DMS153 treated with DMSO at 0.1 percent for 48 hours (cell line): ENCODE results near the gene ARRDC2.

ENCODE experiments used
- DNase-seq: peaks from one replicate; lab custom pipeline; 2025; ENCODE audit not compliant: unreplicated experiment; lab: John Stamatoyannopoulos, UW

The ARRDC2 gene

DNA sequence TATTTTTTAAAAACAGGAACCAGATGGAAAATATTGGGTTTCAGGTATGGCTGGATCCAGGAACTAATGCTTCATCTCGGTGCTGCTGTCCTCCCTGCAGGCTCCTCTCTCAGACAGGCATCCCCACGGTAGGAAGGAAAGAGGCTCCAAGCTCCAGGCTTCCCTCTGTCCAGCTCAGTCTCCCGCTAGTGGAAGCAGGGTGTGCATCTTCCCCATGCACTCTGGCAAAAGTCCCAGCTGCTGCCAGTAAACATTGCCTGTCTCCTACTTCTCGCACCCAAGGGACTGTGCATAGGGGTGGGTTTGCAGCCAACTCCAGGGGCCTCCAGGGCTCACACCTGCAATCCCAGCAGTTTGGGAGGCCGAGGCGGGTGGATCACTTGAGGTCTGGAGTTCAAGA lies 49.6 kb downstream of the ARRDC2 start:
- DNase-seq: no peak

DNA sequence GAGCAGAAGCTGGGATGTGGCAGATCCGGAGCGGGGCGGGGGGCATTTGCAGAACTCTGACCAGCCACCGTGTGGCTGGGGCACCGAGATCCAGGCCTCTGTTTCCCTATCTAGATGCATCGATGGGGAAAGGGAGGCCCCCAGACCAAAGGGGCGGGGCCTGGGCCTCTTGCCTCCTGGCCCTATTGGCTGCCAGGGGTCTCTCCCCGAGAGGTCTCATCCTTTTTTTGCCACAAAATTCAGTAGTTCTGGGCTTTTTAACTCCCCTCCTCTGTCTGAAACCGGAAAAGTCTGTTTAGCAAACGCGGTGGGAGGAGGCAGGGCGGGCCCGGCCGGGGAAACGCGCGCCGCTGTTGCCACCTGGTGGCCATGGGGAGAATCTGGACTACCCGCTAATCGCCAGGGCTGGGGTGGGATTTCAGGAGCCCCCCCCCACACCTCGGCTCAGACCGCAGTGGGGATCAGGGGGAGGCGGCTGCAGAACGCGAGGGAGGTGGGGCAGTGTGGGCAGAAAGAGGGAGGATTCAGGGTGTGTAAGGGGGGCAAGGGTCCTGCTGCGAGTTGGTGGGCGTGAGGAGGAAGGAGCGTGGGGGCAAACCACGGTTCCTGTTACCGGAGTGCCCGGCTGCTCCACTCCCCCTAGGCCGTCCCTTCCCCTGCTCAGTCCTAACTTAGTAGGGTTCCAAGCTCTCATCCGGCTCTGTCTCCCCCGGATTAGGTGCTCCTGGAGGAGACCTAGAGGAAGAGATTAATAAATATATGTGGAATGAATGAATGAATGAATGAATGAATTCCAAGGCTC lies 50.4 kb downstream of the ARRDC2 start:
- DNase-seq: peak; percentile 55

DNA sequence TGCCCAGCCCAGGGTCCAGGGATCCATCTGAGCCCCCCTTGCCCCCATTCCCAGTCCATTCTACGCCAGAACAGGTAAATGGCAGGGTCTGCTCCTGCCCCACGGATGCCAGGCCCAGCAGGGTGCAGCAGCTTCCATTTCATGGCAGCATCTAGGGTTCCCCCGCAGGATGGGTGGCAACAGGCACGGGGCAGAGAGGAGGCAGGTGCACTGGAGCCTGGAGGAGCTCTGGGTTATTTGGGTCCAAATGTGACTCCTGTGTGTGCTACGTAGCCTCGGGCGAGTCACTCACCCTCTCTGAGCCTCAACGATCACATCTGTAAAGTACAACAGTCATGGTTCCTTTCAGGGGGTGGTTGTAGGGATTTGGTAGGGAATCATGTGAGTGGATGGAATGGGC lies 51.3 kb downstream of the ARRDC2 start:
- DNase-seq: no peak

DNA sequence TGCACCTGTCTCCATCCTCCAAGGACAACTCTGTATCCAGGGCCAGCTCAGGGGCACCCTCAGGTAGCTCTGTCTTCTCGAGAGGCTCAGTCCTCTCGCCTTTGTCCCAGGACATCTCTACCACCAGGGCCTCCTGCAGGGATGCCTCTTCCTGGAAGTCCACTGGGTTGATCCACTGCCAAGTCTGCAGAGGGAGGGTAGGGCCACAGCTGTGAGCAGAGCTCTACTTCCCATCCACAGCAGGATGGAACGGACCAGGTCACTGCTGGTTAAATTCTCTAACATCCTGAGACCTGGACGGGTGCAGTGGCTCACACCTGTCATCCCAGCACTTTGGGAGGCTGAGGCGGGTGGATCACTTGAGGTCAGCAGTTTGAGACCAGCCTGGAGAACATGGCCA lies 51.9 kb downstream of the ARRDC2 start:
- no peak for DNase-seq

DNA sequence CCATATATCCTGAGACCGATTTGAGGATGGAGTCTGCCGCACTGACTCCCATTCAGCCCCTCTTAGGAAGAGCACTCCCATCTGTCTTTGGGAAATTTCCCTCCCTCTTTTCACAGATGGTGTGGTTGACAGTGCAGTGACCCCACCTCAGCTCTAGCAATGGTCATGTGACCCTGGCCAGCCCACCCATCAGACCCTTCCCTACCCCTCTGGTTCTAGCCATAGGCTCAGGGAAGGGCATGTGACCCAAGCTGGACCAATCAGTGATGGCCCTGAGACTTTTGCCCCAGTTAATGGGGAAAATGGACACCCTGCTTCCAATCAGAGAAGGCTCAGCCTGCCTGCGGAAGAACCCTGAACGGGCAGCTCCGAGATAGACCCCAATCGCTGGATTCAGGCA lies 52.5 kb downstream of the ARRDC2 start:
- DNase-seq: no peak

DNA sequence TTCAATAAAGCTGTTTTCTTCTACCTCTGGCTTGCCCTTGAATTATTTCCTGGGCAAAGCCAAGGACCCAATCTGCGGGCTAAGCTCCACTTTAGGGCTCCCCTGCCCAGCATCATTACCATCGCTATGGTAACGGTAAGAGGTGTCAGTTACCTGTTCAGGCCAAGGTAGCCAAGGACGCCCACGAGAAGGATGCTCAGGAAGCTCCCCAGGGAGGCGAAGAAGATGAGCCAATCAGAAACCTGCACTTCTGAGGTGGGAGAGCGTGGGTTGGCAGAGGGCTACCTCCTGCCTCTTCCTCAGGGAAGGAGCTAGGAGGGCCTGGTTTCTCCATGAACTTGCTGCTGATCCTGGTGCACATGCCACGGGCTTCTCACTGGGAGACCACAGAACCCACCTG lies 54.1 kb downstream of the ARRDC2 start:
- DNase-seq: no peak

DNA sequence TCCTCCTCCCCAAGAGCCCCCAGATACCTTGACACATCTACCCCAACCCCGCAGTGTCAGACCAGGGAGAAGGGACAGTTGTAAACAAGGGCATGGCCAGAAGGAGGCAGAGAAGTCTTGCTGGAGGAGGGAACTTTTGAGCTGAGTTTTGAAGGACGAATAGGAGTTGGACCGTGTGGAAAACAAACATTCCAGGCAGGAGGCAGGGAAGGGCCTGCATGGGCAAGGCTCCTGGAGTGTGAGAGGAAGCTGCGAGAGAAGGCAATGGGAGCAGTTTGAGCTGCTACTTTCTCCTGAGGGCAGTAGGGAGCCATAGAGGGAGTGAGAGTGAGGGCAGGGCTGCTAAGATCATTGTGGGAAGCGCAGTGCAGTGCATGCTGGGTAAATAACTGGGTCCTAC lies 55.5 kb downstream of the ARRDC2 start:
- no peak for DNase-seq
